Activated CD4-positive, alpha-beta T cell treated with anti-CD3 and anti-CD28 coated beads, Interleukin-2, amount 10 ng/mL, durations not matched to agents 7 days and 5 days (primary cell): ENCODE data around the gene GNS. TPM values are rescaled to one million over a fixed set of nuclear protein-coding genes. Genes with fewer than 3 reads are reported as not detected.

Source experiments
- CTCF ChIA-PET: fragments of 350-600 bp; sonication (Branson Sonifier 250); formaldehyde crosslinking; loops from one replicate; lab custom pipeline; 2021; ENCODE audit warnings: antibody characterized with exemption; lab: Charles Lee
- POLR2A ChIA-PET: fragments of 350-600 bp; sonication (Branson Sonifier 250); formaldehyde crosslinking; loops from one replicate; lab custom pipeline; 2021; ENCODE audit warnings: antibody characterized with exemption; lab: Charles Lee
- DNase-seq: peaks from one replicate; pipeline ENCODE4 v3.0.0-alpha.2; 2020
- H3K27ac Mint-ChIP-seq: one replicate; pipeline ENCODE4 v1.8.0; 2021; ENCODE audit warnings: mild to moderate bottlenecking, moderate library complexity, mixed read lengths
- H3K27me3 Mint-ChIP-seq: one replicate; pipeline ENCODE4 v1.8.0; 2021; ENCODE audit warnings: mixed read lengths
- H3K36me3 Mint-ChIP-seq: one replicate; pipeline ENCODE4 v1.8.0; 2021; ENCODE audit warnings: low read depth, mixed read lengths
- H3K4me1 Mint-ChIP-seq: one replicate; pipeline ENCODE4 v1.8.0; 2021; ENCODE audit warnings: mixed read lengths
- H3K4me3 Mint-ChIP-seq: one replicate; pipeline ENCODE4 v1.8.0; 2021; ENCODE audit warnings: mild to moderate bottlenecking, moderate library complexity, mixed read lengths
- H3K9me3 Mint-ChIP-seq: one replicate; pipeline ENCODE4 v1.8.0; 2021; ENCODE audit warnings: mixed read lengths
- total RNA-seq, 2 experiments: library from RNA; stranded (reverse); gene quantifications; one replicate each; pipeline ENCODE4 v1.2.3, GENCODE V29; 2021

Gene GNS
- total RNA-seq, 2 experiments from 2014 or later = 25.3 to 31.3 TPM

- H3K36me3 Mint-ChIP-seq = peaks cover 59% of the 10 kb centered on the region
- POLR2A ChIA-PET = interaction anchor here (0.6 kb wide), 1 partner anchor 241 kb away, joined by 3 read pairs; no protein-coding TSS in a partner anchor
- CTCF ChIA-PET = interaction anchor here (1.7 kb wide), 1 partner anchor 15 kb away, joined by 5 read pairs; no protein-coding TSS in a partner anchor
These were observed 83.4 kb downstream of the GNS start for GRCh38 chr12:64675795-64676194.

GRCh38 chr12:64674367-64674922, 84.8 kb downstream of the GNS start:
- Mint-ChIP-seq H3K27me3 (no peaks in the 10 kb centered on the region), H3K9me3 (no peaks in the 10 kb centered on the region), H3K36me3 (peaks cover 54% of the 10 kb centered on the region), H3K4me3 (peak overlapping the region; percentile 67), H3K27ac (peak overlapping the region; percentile 90), H3K4me1 (peaks cover 93% of the 10 kb centered on the region)
- POLR2A ChIA-PET = no interaction called here
- DNase-seq = peak; percentile 79
- CTCF ChIA-PET = interaction anchor here (0.9 to 1.5 kb wide), 4 partner anchors 9 to 63 kb away, joined by 3 to 4 read pairs (median 3); no protein-coding TSS in a partner anchor

More at GRCh38 chr12:64675795-64676194, 83.4 kb downstream of the GNS start:
- Mint-ChIP-seq H3K4me3 (peak overlapping the region; percentile 41), H3K27me3 (no peaks in the 10 kb centered on the region), H3K27ac (peak overlapping the region; percentile 92), H3K9me3 (no peaks in the 10 kb centered on the region), H3K4me1 (peaks cover 93% of the 10 kb centered on the region)
- DNase-seq = peak; percentile 37

- peaks cover 55% of the 10 kb centered on the region for H3K36me3 Mint-ChIP-seq
- DNase-seq = no peak
- POLR2A ChIA-PET = no interaction called here
These were observed 85.6 kb downstream of the GNS start for GRCh38 chr12:64673490-64674169.

GRCh38 chr12:64672925-64673409, 86.2 kb downstream of the GNS start:
- Mint-ChIP-seq H3K36me3 (peaks cover 54% of the 10 kb centered on the region), H3K27me3 (no peaks in the 10 kb centered on the region), H3K4me1 (peaks cover 91% of the 10 kb centered on the region), H3K4me3 (peak overlapping the region; percentile 67), H3K9me3 (no peaks in the 10 kb centered on the region), H3K27ac (peak overlapping the region; percentile 90)
- ChIA-PET CTCF (interaction anchor here (2.1 to 2.2 kb wide), 2 partner anchors 9 to 11 kb away, joined by 8 to 9 read pairs; no protein-coding TSS in a partner anchor), POLR2A (no interaction called here)
- DNase-seq = peak; percentile 37

More at GRCh38 chr12:64673490-64674169, 85.6 kb downstream of the GNS start:
- H3K4me1 Mint-ChIP-seq = peaks cover 92% of the 10 kb centered on the region
- H3K9me3 Mint-ChIP-seq = no peaks in the 10 kb centered on the region
- peak overlapping the region; percentile 67 for H3K4me3 Mint-ChIP-seq
- peak overlapping the region; percentile 90 for H3K27ac Mint-ChIP-seq
- CTCF ChIA-PET = interaction anchor here (0.9 to 2.1 kb wide), 4 partner anchors 11 to 62 kb away, joined by 3 to 8 read pairs (median 3); no protein-coding TSS in a partner anchor
- H3K27me3 Mint-ChIP-seq = no peaks in the 10 kb centered on the region

- ChIA-PET POLR2A (no interaction called here), CTCF (interaction anchor here (1.2 to 2.2 kb wide), 3 partner anchors 9 to 20 kb away, joined by 3 to 9 read pairs (median 8); no protein-coding TSS in a partner anchor)
- DNase-seq = no peak
- Mint-ChIP-seq H3K4me3 (peak overlapping the region; percentile 85), H3K27me3 (no peaks in the 10 kb centered on the region), H3K9me3 (no peaks in the 10 kb centered on the region), H3K27ac (peak overlapping the region; percentile 99), H3K4me1 (peaks cover 91% of the 10 kb centered on the region), H3K36me3 (peaks cover 54% of the 10 kb centered on the region)
These were observed 87.5 kb downstream of the GNS start for GRCh38 chr12:64671681-64672080.

GRCh38 chr12:64670919-64671639, 88.1 kb downstream of the GNS start:
- H3K27ac Mint-ChIP-seq = peak overlapping the region; percentile 99
- H3K9me3 Mint-ChIP-seq = no peaks in the 10 kb centered on the region
- H3K4me3 Mint-ChIP-seq = peak overlapping the region; percentile 85
- H3K4me1 Mint-ChIP-seq = peaks cover 92% of the 10 kb centered on the region
- no peak for DNase-seq
- peaks cover 57% of the 10 kb centered on the region for H3K36me3 Mint-ChIP-seq
- ChIA-PET CTCF (interaction anchor here (0.8 to 2.2 kb wide), 4 partner anchors 9 to 62 kb away, joined by 3 to 9 read pairs (median 6); no protein-coding TSS in a partner anchor), POLR2A (no interaction called here)
- H3K27me3 Mint-ChIP-seq = no peaks in the 10 kb centered on the region

GRCh38 chr12:64670019-64670418, 89.2 kb downstream of the GNS start:
- POLR2A ChIA-PET = interaction anchor here (0.6 to 1.3 kb wide), 2 partner anchors 10 to 26 kb away, joined by 5 to 8 read pairs; no protein-coding TSS in a partner anchor
- Mint-ChIP-seq H3K9me3 (no peaks in the 10 kb centered on the region), H3K36me3 (peaks cover 53% of the 10 kb centered on the region), H3K4me3 (peak overlapping the region; percentile 85), H3K27me3 (no peaks in the 10 kb centered on the region), H3K4me1 (peaks cover 93% of the 10 kb centered on the region), H3K27ac (peak overlapping the region; percentile 99)
- peak; percentile 37 for DNase-seq
- CTCF ChIA-PET = interaction anchor here (0.6 to 1.3 kb wide), 11 partner anchors 8 to 325 kb away, joined by 3 to 9 read pairs (median 3); no protein-coding TSS in a partner anchor

GRCh38 chr12:64669270-64669842, 89.8 kb downstream of the GNS start:
- peaks cover 50% of the 10 kb centered on the region for H3K36me3 Mint-ChIP-seq
- peaks cover 94% of the 10 kb centered on the region for H3K4me1 Mint-ChIP-seq
- DNase-seq = peak; percentile 74
- H3K9me3 Mint-ChIP-seq = no peaks in the 10 kb centered on the region
- ChIA-PET CTCF (interaction anchor here (0.6 to 1.6 kb wide), 13 partner anchors 9 to 324 kb away, joined by 3 to 9 read pairs (median 3); no protein-coding TSS in a partner anchor), POLR2A (interaction anchor here (1.3 kb wide), 2 partner anchors 11 to 44 kb away, joined by 4 to 8 read pairs; no protein-coding TSS in a partner anchor)
- H3K27ac Mint-ChIP-seq = peak overlapping the region; percentile 99
- H3K4me3 Mint-ChIP-seq = peak overlapping the region; percentile 85
- H3K27me3 Mint-ChIP-seq = no peaks in the 10 kb centered on the region

GRCh38 chr12:64667793-64668192, 91.4 kb downstream of the GNS start:
- DNase-seq = no peak
- H3K27ac Mint-ChIP-seq = peak overlapping the region; percentile 99
- H3K4me3 Mint-ChIP-seq = peak overlapping the region; percentile 85

GRCh38 chr12:64666054-64666914, 92.9 kb downstream of the GNS start:
- CTCF ChIA-PET = interaction anchor here (0.6 to 2.2 kb wide), 6 partner anchors 9 to 1953 kb away, joined by 3 to 8 read pairs (median 4); no protein-coding TSS in a partner anchor

More at GRCh38 chr12:64667793-64668192, 91.4 kb downstream of the GNS start:
- Mint-ChIP-seq H3K27me3 (no peaks in the 10 kb centered on the region), H3K4me1 (peaks cover 85% of the 10 kb centered on the region), H3K9me3 (no peaks in the 10 kb centered on the region), H3K36me3 (peaks cover 36% of the 10 kb centered on the region)
- ChIA-PET POLR2A (no interaction called here), CTCF (interaction anchor here (0.6 to 2.2 kb wide), 9 partner anchors 9 to 1666 kb away, joined by 3 to 8 read pairs (median 3); no protein-coding TSS in a partner anchor)

More at GRCh38 chr12:64666054-64666914, 92.9 kb downstream of the GNS start:
- no peaks in the 10 kb centered on the region for H3K27me3 Mint-ChIP-seq
- peak overlapping the region; percentile 99 for H3K27ac Mint-ChIP-seq
- peaks cover 83% of the 10 kb centered on the region for H3K4me1 Mint-ChIP-seq
- peak overlapping the region; percentile 43 for H3K4me3 Mint-ChIP-seq
- no peak for DNase-seq
- POLR2A ChIA-PET = interaction anchor here (0.5 kb wide), 1 partner anchor 57 kb away, joined by 4 read pairs; no protein-coding TSS in a partner anchor
- H3K9me3 Mint-ChIP-seq = no peaks in the 10 kb centered on the region
- peaks cover 28% of the 10 kb centered on the region for H3K36me3 Mint-ChIP-seq
